Upper lobe of left lung (tissue), 6 donors: ENCODE measurements around the gene PKHD1. TPM values are rescaled to one million over a fixed set of nuclear protein-coding genes. Genes with fewer than 3 reads are reported as not detected.

Source experiments
- ATAC-seq, 2 donors: fragments of 200-7000 bp; cut with Tn5 transposase; one replicate each; pipeline ENCODE4 v1.9.1; 2022; ENCODE audit warnings: mild to moderate bottlenecking in 2 of 2, moderate library complexity in 2 of 2; ENCODE audit not compliant: low FRiP score in 2 of 2
- DNase-seq, 2 donors: peaks; one replicate each; pipeline ENCODE4 v3.0.0-alpha.2; 2019 to 2020
- H3K27ac ChIP-seq, 4 donors: fragments of 200-600 bp; sonication (generic); one replicate each; pipeline ENCODE4 v1.5.1; 2016 to 2019
- H3K27me3 ChIP-seq, 4 donors: fragments of 200-600 bp; sonication (generic); one replicate each; pipeline ENCODE4 v1.5.1; 2017 to 2019
- H3K36me3 ChIP-seq, 4 donors: fragments of 200-600 bp; sonication (generic); one replicate each; pipeline ENCODE4 v1.5.1; 2016 to 2019
- H3K4me1 ChIP-seq, 4 donors: fragments of 200-600 bp; sonication (generic); one replicate each; pipeline ENCODE4 v1.5.1; 2018 to 2019
- H3K4me3 ChIP-seq, 4 donors: fragments of 200-600 bp; sonication (generic); one replicate each; pipeline ENCODE4 v1.5.1; 2017 to 2019; ENCODE audit warnings: mild to moderate bottlenecking in 2 of 4, moderate library complexity in 1 of 4
- H3K9me3 ChIP-seq, 4 donors: fragments of 200-600 bp; sonication (generic); one replicate each; pipeline ENCODE4 v1.5.1; 2018 to 2019
- CTCF ChIP-seq, 6 experiments: fragments of 450-650 bp in 4 of 6; fragments of 200-600 bp in 2 of 6; sonication (generic) in 2 of 6; IDR thresholded peaks; one replicate each; pipeline ENCODE4 v1.5.1; 2016 to 2019; ENCODE audit warnings: antibody characterized with exemption in 6 of 6
- EP300 ChIP-seq, 4 donors: sonication (generic); formaldehyde crosslinking; IDR thresholded peaks; one replicate each; pipeline ENCODE4 v1.5.1; 2017; ENCODE audit warnings: antibody characterized with exemption in 4 of 4, control low read depth in 2 of 4
- POLR2A ChIP-seq, 4 donors: fragments of 450-650 bp; IDR thresholded peaks; one replicate each; pipeline ENCODE4 v1.5.1; 2016 to 2017; ENCODE audit warnings: antibody characterized with exemption in 4 of 4, mild to moderate bottlenecking in 2 of 4
- POLR2AphosphoS5 ChIP-seq, 2 donors: sonication (generic); formaldehyde crosslinking; IDR thresholded peaks; one replicate each; pipeline ENCODE4 v1.5.1; 2017; ENCODE audit warnings: antibody characterized with exemption in 2 of 2
- WGBS, 2 donors: methylation state at CpG; one replicate each; pipeline ENCODE4 v1.1.5; 2017 to 2018; 5-methylcytosine and 5-hydroxymethylcytosine counted together
- total RNA-seq, 6 donors: library from RNA; depleted of rRNA in 4 of 6; stranded (reverse); fragments of >200 nt in 4 of 6; gene quantifications; one replicate each; pipeline versions ENCODE4 v1.1.0 to v1.2.1, GENCODE V29; 2016 to 2021
- donor health status: DM: no; HTN: no; CAD: no; lungs with moderate emphysema.
- donor health status: DM: no; HTN: yes; CAD: no; lungs with severe emphysema.

PKHD1 gene
- total RNA-seq, 6 donors from 2014 or later = 0.10 to 1.0 (median 0.34) TPM

GRCh38 chr6:51594981-51595380 lies 492.4 kb downstream of the PKHD1 start:
- H3K27ac ChIP-seq = no peak overlapping the region
- no peaks in the 10 kb centered on the region for H3K4me1 ChIP-seq
- WGBS, 2 donors = 42 to 75% methylated on average over 1 of the region's 1 CpG
- H3K4me3 ChIP-seq = no peak overlapping the region
- H3K9me3 ChIP-seq = peaks cover 0 to 7% (median 0%) of the 10 kb centered on the region in 4 donors
- ATAC-seq (no peak), DNase-seq (no peak)
- no peaks in the 10 kb centered on the region for H3K27me3 ChIP-seq
- no peaks in the 10 kb centered on the region for H3K36me3 ChIP-seq
- no peak for TF ChIP-seq CTCF (IDR thresholded peaks at IDR 0.05)
- TF ChIP-seq POLR2AphosphoS5 (IDR thresholded peaks at IDR 0.05) = no peak
- no peak for TF ChIP-seq EP300 (IDR thresholded peaks at IDR 0.05)
- TF ChIP-seq POLR2A (IDR thresholded peaks at IDR 0.05) = no peak

GRCh38 chr6:51585264-51585663 lies 502.1 kb downstream of the PKHD1 start:
- no peaks in the 10 kb centered on the region for H3K9me3 ChIP-seq
- no peaks in the 10 kb centered on the region for H3K4me1 ChIP-seq
- TF ChIP-seq EP300 (IDR thresholded peaks at IDR 0.05) (no peak), POLR2A (IDR thresholded peaks at IDR 0.05) (no peak), CTCF (IDR thresholded peaks at IDR 0.05) (no peak), POLR2AphosphoS5 (IDR thresholded peaks at IDR 0.05) (no peak)
- no peak overlapping the region for H3K27ac ChIP-seq
- H3K4me3 ChIP-seq = no peak overlapping the region
- H3K27me3 ChIP-seq = no peaks in the 10 kb centered on the region
- ATAC-seq (no peak), DNase-seq (no peak)
- no peaks in the 10 kb centered on the region for H3K36me3 ChIP-seq

GRCh38 chr6:51584163-51584562 lies 503.2 kb downstream of the PKHD1 start:
- ATAC-seq (no peak), DNase-seq (no peak)
- Histone ChIP-seq H3K27me3 (no peaks in the 10 kb centered on the region), H3K36me3 (no peaks in the 10 kb centered on the region), H3K27ac (no peak overlapping the region), H3K9me3 (no peaks in the 10 kb centered on the region), H3K4me1 (no peaks in the 10 kb centered on the region), H3K4me3 (no peak overlapping the region)
- TF ChIP-seq POLR2A (IDR thresholded peaks at IDR 0.05) = no peak
- no peak for TF ChIP-seq EP300 (IDR thresholded peaks at IDR 0.05)
- TF ChIP-seq CTCF (IDR thresholded peaks at IDR 0.05) = no peak
- TF ChIP-seq POLR2AphosphoS5 (IDR thresholded peaks at IDR 0.05) = no peak
- WGBS, 2 donors = 84% methylated on average over 3 of the region's 3 CpGs

GRCh38 chr6:51578994-51579393 lies 508.4 kb downstream of the PKHD1 start:
- no peak overlapping the region for H3K27ac ChIP-seq
- DNase-seq (no peak), ATAC-seq (no peak)
- H3K36me3 ChIP-seq = no peaks in the 10 kb centered on the region
- H3K4me3 ChIP-seq = no peak overlapping the region
- no peaks in the 10 kb centered on the region for H3K4me1 ChIP-seq
- H3K27me3 ChIP-seq = no peaks in the 10 kb centered on the region
- no peak for TF ChIP-seq CTCF (IDR thresholded peaks at IDR 0.05)
- TF ChIP-seq POLR2A (IDR thresholded peaks at IDR 0.05) = no peak
- TF ChIP-seq EP300 (IDR thresholded peaks at IDR 0.05) = no peak
- TF ChIP-seq POLR2AphosphoS5 (IDR thresholded peaks at IDR 0.05) = no peak
- H3K9me3 ChIP-seq = peaks cover 0 to 3% (median 0%) of the 10 kb centered on the region in 4 donors
- WGBS, 2 donors = 76 to 77% methylated on average over 5 of the region's 5 CpGs

- TF ChIP-seq POLR2AphosphoS5 (IDR thresholded peaks at IDR 0.05) (no peak), CTCF (IDR thresholded peaks at IDR 0.05) (no peak)
- no peaks in the 10 kb centered on the region for H3K27me3 ChIP-seq
- no peak overlapping the region for H3K4me3 ChIP-seq
- no peak overlapping the region for H3K27ac ChIP-seq
- no peak for DNase-seq
- WGBS, 2 donors = 64 to 68% methylated on average over 2 of the region's 2 CpGs
- no peaks in the 10 kb centered on the region for H3K4me1 ChIP-seq
- no peak for ATAC-seq
- no peaks in the 10 kb centered on the region for H3K36me3 ChIP-seq
- H3K9me3 ChIP-seq = peaks cover 0 to 3% (median 0%) of the 10 kb centered on the region in 4 donors
Observed at GRCh38 chr6:51578362-51578761, 509.1 kb downstream of the PKHD1 start.
